Retina (tissue), 1 donor: Measurements from ENCODE around the gene CHN2.
A peak's percentile ranks its signal among the peaks of the same experiment; 100 is the strongest.
"Not testable (repeated sequence)": the region's sequence is repeated elsewhere in the genome, so short reads cannot be mapped to it uniquely, and the experiment has no call there.

Experiments used
- DNase-seq: peaks from one replicate; pipeline ENCODE4 v3.0.0-alpha.2; 2016

The CHN2 gene

DNA sequence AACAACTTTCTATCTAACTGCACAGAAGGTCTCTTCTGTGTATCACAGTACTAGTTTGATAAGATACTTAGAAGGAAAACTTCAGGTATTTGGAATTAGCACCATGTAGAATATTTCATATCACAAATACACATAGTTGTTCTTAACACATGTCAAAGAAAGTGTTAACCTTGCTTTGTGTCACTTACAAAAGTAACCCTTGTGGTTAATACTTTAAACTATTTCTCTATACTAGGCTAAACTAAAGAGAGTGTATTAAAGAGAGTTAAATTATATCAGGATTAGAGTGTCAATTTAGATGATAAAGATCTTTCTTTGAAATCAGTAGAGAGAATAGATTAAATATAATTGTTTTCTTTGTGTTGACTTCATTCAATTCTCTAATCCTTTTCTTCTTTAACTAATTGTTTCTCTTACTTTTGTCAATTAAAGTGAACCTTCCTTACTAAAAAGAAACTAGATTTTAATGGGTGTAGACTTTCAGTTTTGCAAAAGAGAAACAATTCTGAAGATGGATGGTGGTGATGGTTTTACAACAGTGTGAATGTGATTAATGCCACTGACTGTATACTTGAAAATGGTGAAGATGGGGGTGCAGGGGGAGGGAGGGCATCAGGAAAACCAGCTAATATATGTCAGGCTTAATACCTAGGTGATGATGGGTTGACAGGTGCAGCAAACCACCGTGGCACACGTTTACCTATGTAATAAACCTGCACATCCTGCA lies 67.8 kb downstream of the CHN2 start:
- DNase-seq: no peak

DNA sequence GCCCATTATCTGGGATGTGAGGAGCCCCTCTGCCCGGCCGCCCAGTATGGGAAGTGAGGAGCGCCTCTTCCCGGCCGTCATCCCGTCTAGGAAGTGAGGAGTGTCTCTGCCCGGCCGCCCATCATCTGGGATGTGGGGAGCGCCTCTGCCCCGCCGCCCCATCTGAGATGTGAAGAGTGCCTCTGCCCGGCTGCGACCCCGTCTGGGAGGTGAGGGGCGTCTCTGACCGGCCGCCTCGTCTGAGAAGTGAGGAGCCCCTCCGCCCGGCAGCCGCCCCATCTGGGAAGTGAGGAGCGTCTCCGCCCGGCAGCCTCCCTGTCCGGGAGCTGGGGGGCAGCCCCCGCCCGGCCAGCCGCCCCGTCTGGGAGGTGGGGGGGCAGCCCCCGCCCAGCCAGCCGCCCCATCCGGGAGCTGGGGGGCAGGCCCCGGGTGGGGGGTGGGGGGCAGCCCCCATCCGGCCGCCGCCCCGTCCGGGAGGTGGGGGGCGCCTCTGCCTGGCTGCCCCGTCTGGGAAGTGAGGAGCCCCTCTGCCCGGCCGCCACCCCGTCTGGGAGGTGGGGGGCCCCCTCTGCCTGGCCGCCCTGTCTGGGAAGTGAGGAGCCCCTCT lies 69.1 kb downstream of the CHN2 start:
- DNase-seq: not testable (repeated sequence)

DNA sequence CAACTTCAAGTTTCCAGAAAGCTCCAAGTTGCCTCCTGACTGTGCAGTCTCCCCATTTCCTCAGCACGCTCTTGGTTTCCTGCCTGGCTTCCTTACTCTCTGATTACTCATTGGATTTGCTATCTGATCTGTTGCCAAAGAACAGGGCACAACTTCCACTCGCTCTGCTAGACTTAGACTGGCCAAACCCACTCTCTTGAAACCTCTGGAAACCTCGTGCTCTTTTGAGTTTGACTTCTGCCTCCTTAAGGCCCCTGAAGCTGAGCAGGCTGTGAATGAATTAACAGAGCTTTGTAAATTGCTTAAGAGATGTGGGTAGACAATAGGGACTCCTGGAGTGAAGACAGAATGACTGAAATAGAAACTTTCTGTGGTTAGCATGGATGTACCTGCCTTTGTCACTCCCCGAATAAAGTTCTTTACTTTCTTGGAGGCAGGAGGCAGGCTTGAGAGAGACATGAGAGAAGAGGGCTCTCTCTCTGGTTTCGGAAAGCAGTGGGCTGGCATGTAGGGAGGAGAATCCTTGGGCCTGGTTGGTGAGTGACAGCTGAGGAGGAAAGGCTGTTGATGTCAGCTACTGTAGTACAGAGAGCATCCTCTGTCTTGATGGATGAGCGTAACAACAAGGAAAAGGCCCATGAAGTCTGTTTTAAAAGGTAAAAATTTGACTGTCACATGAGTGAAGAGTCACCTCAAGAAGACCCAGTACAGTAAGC lies 70.8 kb downstream of the CHN2 start:
- DNase-seq: no peak

DNA sequence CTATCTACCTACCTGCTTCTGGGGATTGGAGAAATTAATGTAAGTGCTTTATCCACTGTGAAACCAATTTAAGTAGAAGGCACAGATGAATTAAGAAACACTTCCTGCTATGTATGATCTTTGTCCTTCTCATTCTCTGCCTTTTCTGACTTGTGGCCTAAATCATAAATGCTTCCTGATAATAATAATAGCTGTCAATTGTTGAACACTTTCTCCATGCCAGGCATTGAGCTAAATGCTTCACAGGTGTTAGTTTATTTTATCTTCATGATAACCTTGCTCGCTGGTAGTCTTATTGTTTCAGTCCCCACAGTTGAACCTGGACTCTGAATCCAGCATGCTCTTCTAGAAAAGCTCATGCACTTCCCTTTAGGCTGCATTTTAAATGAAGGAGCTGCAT lies 75.4 kb downstream of the CHN2 start:
- DNase-seq: no peak

DNA sequence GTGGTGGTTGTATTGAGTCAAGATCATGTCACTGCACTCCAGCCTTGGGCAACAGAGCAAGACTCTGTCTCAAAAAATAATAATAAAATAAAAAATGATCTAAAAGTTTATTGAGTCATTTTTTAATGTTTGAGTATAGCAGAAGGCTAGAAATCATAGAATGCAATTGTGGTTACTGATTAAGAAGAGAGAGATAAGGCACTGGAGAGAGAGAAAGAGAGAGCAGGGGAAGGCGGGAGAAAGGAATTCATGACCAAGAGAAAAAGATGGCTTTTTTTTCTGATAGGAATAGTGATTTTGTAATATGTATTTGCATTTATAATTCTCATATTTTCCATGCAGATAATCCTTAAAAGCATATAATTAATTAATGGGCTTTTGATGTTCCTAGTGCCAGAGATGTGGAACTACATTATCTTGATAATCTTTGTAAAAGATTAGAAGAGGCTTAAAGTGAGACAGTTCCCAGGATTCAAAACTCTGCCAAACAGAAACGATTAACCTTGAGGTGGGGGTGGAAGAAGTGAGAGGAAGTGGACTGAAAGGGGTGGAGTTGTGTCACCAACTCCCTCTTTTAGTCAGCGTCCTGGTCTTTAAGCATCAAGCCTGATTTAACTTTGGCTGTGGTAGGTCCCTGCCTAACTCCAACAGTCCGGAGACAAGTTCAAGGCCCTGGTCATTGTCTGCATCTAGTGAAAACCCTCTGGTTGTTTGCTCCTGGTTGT lies 76.2 kb downstream of the CHN2 start:
- no peak for DNase-seq

DNA sequence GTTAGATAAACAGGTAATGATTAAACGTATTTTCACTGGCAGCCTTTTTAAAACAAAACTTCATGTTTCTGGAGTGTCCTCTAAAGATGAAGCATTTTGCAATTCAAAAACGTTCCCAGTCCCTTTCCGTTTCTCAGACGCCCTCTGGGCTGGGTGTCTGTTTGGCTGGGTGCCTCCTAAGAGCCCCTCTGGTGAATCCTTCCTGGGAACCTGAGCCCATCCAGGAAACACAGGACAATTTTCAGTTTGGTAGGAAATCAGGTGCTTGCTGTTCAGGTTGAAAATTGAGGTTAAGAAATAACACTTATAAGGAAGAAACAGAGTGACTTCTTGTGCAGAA lies 76.7 kb downstream of the CHN2 start:
- DNase-seq: no peak

DNA sequence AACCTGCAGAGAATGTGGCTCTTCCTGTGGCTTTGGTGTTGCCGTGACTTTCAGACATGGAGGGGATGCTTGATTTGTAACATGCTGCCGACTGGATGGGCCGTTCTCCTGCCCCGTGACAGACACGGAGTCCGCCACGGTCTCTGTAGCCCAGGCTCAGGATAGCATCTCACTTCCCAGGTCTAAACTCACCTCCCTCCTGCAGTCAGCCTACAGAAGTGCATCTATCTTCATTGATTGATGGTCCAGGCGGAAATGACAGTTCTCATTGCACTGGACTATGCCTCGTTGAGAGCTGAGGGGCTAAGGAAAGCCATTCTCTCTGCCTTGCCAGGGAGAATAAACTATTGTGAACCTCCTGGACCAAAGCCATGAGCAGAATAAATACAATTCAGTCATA lies 77.5 kb downstream of the CHN2 start:
- no peak for DNase-seq

DNA sequence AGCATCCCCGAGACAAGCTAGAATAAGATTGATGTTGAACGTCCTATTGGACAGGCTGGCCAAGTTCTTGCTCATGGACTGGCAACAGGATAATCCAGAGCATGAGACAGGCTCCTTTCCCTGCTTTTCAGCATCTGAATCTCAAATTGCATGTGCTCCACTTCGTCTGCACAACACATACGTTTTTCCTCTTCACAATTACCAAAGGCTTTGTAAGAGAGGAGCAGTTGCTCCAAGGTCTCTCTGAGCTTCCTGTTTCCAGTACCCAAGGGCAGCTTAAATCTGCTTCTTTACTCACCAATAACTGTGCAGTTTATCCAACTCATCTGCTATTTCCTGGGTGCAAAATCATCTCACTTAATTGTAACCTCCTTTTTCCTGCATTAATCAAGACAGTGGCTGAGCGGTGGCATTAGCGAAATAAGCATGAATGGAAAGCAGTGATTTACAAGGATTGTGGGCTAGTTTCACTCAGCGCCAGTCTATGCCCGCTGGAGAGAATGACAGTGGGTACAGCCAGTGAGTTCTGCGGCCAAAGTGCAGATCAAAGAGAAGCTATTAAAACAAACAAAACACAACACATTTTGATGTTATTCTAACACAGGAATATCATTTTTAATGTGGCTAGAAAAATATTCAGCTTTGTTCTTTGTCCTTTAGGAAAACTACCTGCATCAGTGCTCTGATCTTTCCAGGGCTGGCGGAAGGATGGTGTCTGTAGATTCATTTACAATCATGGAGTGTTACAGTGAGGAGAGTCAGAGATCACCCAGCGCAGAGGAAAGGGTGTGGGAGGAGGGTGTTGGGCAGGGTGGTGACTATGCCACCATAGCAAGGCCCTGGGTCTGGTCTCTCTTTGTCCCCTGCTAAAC lies 79.8 kb downstream of the CHN2 start:
- no peak for DNase-seq

DNA sequence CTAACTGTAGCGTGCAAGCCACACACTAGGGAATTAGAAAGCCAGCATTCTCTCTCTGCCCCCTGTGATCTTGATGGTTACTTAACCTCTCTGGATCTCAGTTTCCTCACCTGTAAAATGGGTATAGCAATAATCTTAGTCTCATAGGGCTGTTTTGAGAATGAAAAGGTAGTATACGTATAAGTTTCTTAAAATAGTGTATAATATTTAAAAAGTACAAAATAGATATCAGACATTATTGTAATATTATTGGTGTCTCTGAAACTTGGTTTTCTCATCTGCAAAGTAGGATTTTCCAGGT lies 80.4 kb downstream of the CHN2 start:
- DNase-seq: no peak

DNA sequence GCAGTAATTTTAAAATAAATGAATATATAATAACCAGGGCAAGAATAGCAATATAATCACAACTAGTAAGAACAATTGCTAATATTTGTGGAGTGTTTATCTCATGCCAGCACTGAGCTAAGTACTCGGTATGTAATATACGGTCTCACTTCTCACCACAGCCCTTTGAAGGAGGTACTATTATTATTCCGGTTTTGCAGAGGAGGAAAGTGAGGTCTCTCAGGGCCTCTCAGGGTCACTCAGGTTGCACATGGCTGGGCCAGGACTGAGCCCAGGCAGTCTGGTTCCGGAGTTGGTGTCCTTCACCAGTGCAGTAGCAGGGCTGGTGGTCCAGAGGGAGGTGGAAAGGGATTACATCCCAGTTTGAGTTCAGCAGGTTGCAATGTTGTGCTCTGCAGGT lies 80.9 kb downstream of the CHN2 start:
- DNase-seq: no peak

DNA sequence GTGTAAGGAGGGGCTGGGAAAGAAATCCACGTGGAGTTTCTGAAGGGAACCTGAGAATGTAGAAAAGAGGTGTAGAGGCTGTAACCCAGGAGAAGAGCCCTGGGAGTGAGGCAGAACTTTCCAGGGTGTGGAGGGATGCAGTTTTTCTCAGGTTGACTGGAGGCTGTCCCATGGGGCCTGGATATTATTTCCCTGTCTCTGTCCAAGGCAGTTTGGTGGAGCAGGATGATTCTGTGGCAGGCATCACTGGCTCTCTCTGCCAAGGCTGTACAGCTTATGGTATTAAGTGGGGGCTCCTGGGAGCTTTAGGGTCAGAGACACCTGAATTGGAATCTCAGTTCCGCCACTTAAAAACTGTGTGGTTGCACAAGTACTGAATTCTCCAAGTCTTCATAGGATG lies 81.6 kb downstream of the CHN2 start:
- no peak for DNase-seq

DNA sequence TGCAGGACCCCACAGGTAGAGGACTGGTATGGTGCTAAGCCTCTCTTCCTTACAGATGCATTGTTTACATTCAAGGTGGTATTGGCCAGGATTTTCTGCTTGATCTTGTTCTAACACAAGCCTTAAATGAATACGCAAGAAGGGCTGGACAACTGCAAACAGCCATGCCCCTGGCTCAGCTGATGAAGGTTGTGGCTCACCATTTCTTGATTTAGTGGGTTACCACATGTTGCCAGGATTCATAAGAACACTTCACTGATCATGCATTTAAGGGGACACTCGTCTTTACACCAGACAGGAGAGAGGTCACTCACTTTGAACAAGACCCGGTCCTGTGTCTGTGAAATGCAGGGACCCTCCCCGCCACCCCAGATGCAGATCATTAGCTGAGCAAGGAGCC lies 82.2 kb downstream of the CHN2 start:
- DNase-seq: no peak

DNA sequence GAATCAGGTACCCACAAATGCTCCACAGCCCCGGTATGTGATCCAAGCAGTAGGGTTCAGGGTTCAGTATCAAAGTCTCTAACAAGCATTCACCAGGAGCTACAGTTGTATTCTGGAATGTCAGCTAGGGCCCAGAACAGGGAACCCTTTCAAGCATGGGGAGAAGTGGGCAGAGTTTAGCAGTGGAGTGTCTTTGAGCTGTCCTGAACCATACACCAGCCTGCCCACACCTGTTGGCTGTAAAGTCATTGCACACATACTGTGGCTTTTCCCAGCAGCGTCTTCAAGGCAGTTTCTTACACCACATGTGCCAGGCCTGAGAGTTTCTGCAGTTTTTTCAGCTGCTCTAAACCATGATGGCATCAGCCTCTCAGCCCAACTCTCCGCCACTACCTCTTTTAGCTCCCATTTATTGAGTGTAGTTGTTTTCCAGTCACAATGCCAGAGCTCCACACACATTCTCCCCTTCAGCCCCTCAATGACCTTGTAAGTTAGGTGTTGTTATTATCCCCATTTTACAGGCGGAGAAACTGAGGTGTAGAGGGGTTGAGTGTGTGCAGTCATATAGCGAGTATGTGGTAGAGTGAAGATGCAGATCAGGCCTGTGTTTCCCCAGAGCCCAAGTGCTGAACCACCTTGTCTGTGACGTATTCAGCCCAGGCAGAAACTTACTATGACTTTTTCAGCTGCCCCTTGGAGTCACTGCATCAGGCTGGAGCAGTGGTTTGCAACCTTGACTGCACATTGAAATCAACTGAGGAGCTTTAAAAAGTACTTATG lies 83.1 kb downstream of the CHN2 start:
- no peak for DNase-seq

DNA sequence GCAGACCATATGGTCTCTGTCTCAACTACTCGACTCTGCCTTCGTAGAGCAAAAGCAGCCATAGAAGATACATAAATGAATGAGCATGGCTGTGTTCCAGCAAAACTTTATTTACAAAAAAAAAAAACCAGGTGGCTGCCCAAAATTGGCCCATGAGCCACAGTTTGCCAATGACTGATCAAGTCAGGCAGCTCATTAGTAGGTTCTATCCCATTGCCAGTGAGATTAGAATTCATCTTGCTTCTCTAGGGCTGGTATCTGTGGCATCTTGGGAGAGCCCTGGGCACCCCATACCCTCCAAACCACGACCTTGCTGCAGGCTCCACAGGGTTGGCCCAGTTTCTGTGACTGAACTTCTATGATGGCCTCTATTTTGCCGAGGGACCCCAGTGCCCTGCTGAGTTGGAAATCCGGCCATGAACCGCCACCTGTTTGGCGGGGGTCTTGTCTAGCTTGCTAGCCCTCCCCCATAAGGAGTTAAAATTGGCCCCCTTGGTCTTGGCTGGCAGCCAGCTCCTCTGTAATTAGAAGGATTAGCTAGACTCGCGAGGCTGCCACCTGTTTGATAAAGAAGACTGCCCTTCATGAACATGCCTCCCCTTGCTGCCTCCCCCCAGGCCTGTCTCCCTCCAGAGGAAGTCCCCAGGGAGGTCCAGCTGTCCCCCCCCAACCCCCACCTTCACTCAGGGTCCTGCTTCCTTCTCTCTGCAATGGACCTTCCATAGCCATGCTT lies 83.9 kb downstream of the CHN2 start:
- DNase-seq: peak; percentile 24

DNA sequence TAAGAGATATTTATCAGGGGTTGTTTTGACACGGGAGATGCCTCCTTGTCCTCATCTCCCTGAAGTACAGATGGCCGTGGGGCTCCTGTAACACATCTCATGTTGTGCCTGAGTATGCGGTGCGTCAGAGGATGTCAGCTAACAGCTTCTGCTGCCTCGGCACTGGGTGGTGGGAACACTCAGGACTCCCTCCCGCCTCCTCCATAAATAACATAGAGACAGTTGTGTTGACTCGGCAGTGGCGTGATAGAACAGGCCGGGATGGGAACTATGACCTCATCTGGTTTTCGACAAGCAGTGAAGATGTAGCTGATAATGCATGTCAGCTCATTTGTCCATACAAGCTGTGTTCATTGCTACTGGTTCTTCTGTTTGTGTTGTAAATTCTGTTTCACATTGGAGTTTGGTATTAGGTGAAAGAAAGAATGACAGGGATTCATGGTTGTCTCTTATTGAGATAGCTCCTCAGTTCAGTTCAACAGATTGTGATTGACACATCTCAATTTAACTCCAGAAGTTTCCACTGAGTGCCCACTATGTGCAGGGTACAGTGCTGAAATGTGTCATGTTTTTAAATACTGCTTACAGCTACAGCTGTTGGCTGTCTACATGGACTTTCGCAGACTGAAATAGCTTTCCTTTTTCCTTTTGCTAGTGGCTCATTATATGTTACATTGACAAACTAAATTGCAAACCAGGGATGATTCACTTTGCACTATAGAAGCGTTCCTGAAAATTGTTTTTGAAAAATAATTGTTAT lies 87.4 kb downstream of the CHN2 start:
- no peak for DNase-seq

DNA sequence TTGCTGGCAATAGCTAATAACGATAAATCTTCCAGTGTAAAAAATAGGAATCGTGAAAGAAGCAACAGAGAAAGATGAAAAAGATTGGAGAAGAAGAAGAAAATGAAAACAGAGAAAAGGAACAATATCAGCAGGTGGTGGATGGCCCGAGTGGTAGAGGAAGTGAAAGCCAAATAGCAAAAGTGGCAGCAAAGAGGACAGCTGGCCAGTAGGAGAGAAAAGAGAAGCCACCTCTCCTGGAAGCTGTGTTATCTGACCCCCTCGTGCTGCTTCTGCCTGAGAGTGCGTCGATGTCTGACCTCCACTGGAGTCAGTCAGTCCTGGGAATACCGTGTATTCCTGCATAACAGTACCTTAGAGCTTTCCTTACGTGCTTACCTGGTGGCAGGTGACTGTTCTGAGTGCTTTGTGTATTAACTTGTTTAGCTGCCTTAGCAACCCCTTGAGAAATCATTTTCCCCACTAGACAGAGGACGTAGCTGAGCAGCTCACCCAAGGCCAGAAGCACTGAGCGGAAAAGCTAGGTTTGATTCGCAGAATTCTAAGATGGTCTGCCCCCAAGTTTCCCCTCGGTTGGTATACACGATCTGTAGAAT lies 88.3 kb downstream of the CHN2 start:
- DNase-seq: no peak

DNA sequence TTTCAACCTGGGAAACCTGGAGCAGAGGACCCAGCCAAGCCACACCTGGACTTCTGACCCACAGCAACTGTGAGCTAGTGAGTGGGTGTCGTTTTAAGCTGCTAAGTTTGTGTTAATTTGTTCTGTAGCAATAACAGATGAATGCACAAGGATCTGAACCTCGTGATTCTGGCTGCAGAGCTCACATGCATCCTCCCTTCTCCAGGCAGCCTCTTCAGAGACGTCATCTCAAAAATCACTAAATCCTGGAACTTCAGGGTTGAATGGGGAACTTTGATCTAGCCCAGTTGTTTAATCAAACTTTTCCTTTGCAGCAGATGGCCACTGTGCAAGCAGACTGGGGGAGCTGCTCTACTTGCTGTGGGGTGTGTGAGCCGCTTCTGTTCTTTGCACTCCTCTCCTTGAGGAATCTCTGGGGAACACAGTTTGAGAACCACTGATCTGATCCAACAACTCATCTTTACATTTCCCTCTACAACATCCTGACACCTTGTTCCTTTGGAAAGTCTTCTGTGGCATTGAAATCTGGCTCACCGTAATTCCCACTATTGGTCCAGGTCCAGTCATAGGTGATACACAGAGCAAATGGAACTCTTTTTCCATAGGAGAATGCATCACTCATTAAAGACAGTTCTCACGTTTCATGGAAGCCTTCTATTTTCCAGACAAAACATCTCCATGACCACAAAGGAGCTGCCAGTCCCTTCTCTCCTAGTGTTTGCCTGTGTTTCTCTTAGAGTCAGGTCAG lies 90.3 kb downstream of the CHN2 start:
- no peak for DNase-seq

DNA sequence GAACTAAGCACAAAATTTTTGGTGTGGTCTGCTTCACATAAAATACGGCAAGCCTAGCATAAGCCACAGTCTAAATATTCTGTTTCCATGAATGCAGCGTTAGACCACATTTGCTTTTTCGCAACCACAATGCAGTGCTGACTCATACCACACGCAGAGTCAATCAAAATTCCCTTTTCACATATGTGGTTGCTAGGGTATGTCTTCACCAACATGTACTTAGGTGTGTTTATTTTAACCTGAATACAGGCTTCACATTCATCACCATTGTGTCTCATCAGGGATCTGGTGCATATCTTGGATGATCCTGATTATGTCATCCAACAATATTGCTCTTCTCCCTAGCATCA lies 90.8 kb downstream of the CHN2 start:
- no peak for DNase-seq

DNA sequence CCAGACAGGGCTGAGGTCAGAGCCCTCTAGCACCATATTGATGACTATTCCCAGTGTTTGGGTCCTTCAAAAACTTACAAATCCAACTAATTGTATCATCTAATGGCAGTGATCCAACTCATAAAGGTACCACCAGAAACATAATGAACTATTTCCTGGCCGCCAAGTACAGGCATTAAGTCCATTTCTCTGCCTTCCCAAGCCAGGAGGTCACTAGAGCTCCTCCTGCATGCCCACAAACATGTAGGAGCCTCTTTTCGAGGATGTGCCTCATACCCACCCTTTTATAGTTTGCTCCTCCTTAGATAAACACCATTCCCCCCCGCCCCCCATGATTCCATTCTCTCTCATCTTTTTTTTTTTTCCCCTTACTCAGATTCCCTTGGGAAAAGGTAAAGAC lies 91.3 kb downstream of the CHN2 start:
- DNase-seq: no peak

DNA sequence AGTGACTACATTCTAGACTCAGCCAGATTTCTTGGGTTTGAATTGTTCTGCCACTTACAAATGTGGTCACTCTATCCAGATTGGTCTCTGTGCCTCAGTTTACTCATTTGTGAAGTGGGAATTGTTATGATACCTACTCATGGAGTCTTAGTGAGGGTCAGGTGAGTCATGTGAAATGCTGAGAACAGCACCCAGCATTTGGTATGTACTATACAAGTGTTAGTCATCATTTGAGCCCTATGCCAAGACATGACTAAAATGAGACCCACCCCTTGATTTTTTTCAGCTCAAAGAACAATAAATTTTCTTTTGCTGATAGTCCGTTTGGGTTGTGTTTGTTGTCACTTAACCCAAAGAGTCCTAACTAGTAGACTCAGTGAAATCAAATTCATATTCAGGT lies 92.8 kb downstream of the CHN2 start:
- DNase-seq: no peak
